ENCODE measurements around the gene HOXA2. TPM values are rescaled to one million over a fixed set of nuclear protein-coding genes. Genes with fewer than 3 reads are reported as not detected.

The HOXA2 gene
- polyA plus RNA-seq, 1 donor (not counting 4 experiments of a cell fraction or from before 2014, with no cell fraction given): 0.71 TPM

GRCh38 chr7:27130540-27131389 lies 28.3 kb upstream of the HOXA2 start, which contains the start of gene HOXA4:
TSS of gene HOXA4 (minus strand) at chr7:27130757. CDS start at chr7:27130733, 24 bp downstream.
- Histone ChIP-seq H3K27ac (ENCODE audit: control insufficient read depth, insufficient read depth, low read length) (peak within 1 kb of the TSS; percentile 90), H3K4me2 (ENCODE audit: control insufficient read depth, extremely low read depth, insufficient read depth, low read depth, low read length) (peak within 1 kb of the TSS; percentile 97), H3K4me1 (ENCODE audit: control insufficient read depth, extremely low read depth, insufficient read depth, low read length) (peaks cover 32% of the 10 kb centered on the region), H4K20me1 (ENCODE audit: control insufficient read depth, extremely low read depth, insufficient read depth, low read length) (no peaks in the 10 kb centered on the region), H3K9ac (ENCODE audit: control insufficient read depth, extremely low read depth, insufficient read depth, low read length) (peak within 1 kb of the TSS; percentile 93), H3K9me3 (ENCODE audit: control insufficient read depth, low read depth, low read length) (no peaks in the 10 kb centered on the region), H3K36me3 (ENCODE audit: control insufficient read depth in 2 of 2, extremely low read depth in 1 of 2, insufficient read depth in 2 of 2, low read length in 2 of 2) (no peaks in the 10 kb centered on the region), H3K4me3 (ENCODE audit: control insufficient read depth in 2 of 3, extremely low read depth in 1 of 3, insufficient read depth in 2 of 3, low read depth in 1 of 3, low read length in 3 of 3) (peak within 1 kb of the TSS; percentile 63 to 81 (median 77)), H3K27me3 (ENCODE audit: control insufficient read depth, extremely low read depth, insufficient read depth, low read length) (no peaks in the 10 kb centered on the region), H3K9me1 (ENCODE audit: control insufficient read depth, extremely low read depth, insufficient read depth, low read length) (no peaks in the 10 kb centered on the region), H2AFZ (ENCODE audit: control insufficient read depth, low read length) (peak within 1 kb of the TSS; percentile 87), H3K79me2 (ENCODE audit: control insufficient read depth, insufficient read depth, low read length) (peaks cover 10% of the 10 kb centered on the region)
- no peak for TF ChIP-seq EZH2 (IDR thresholded peaks at IDR 0.05; ENCODE audit: low read length)
- TF ChIP-seq, protein P1, sequence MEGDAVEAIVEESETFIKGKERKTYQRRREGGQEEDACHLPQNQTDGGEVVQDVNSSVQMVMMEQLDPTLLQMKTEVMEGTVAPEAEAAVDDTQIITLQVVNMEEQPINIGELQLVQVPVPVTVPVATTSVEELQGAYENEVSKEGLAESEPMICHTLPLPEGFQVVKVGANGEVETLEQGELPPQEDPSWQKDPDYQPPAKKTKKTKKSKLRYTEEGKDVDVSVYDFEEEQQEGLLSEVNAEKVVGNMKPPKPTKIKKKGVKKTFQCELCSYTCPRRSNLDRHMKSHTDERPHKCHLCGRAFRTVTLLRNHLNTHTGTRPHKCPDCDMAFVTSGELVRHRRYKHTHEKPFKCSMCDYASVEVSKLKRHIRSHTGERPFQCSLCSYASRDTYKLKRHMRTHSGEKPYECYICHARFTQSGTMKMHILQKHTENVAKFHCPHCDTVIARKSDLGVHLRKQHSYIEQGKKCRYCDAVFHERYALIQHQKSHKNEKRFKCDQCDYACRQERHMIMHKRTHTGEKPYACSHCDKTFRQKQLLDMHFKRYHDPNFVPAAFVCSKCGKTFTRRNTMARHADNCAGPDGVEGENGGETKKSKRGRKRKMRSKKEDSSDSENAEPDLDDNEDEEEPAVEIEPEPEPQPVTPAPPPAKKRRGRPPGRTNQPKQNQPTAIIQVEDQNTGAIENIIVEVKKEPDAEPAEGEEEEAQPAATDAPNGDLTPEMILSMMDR (optimal IDR thresholded peaks at IDR 0.05 in 1 of 3, IDR thresholded peaks at IDR 0.05 in 1 of 3, conservative IDR thresholded peaks at IDR 0.05 in 1 of 3; ENCODE audit: extremely low read depth in 1 of 3, insufficient read depth in 2 of 3, low read length in 3 of 3): no peak
- DNase-seq (ENCODE audit: low read depth, low spot score) (no peak), FAIRE-seq (no peak)
- dilution Hi-C loops (cut with MboI; ENCODE audit: extremely low pct_ligation_motif_present, low sequenced_read_pairs): no loop called here

DNA sequence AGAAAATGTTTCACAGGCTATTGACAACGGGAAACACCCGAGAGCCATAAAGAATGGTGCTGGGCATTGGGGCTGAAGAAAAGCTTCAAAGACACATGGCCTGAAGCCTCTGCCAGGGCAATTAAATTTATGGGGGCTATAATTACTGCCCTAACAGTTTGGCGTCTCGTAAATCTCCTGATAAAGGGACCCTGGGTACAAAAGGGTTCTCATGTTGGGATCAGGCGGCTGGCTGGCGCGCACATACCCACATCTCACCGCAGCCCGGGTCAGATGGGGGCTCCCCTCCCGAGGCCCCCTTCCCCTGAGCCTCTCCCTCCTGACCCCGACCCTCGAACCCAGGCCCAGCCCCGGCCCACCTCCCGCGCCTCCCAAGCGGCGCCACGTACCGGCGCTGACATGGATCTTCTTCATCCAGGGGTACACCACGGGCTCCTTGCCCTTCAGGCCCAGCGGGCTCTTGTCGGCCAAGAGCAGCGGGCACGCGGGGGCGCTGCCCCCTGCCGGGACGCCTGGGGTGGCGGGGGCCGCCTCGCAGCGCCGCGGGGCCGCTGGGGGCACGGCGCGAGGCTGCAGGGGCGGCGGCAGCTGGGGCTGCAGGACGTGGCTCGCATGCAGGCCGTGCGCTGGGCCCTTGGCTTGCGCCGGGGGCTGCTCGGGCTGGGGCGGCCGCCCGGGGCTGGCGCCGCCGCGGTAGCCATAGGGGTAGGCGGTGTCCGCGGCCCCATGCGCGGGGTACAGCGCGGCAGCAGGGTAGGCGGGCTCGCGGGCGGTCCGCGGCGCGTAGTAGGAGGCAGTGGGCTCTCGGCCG lies 27.5 kb upstream of the HOXA2 start:
- Histone ChIP-seq H2AFZ (ENCODE audit: control insufficient read depth, low read length) (peak overlapping the region; percentile 23), H3K4me2 (ENCODE audit: control insufficient read depth, extremely low read depth, insufficient read depth, low read depth, low read length) (peak overlapping the region; percentile 72), H3K79me2 (ENCODE audit: control insufficient read depth, insufficient read depth, low read length) (peaks cover 10% of the 10 kb centered on the region), H4K20me1 (ENCODE audit: control insufficient read depth, extremely low read depth, insufficient read depth, low read length) (no peaks in the 10 kb centered on the region), H3K9ac (ENCODE audit: control insufficient read depth, extremely low read depth, insufficient read depth, low read length) (peak overlapping the region; percentile 77), H3K36me3 (ENCODE audit: control insufficient read depth in 2 of 2, extremely low read depth in 1 of 2, insufficient read depth in 2 of 2, low read length in 2 of 2) (no peaks in the 10 kb centered on the region), H3K4me1 (ENCODE audit: control insufficient read depth, extremely low read depth, insufficient read depth, low read length) (peaks cover 24% of the 10 kb centered on the region), H3K27ac (ENCODE audit: control insufficient read depth, insufficient read depth, low read length) (peak overlapping the region; percentile 66), H3K9me3 (ENCODE audit: control insufficient read depth, low read depth, low read length) (no peaks in the 10 kb centered on the region), H3K27me3 (ENCODE audit: control insufficient read depth, extremely low read depth, insufficient read depth, low read length) (no peaks in the 10 kb centered on the region), H3K4me3 (ENCODE audit: control insufficient read depth in 2 of 3, extremely low read depth in 1 of 3, insufficient read depth in 2 of 3, low read depth in 1 of 3, low read length in 3 of 3) (peak overlapping the region; percentile 63 to 81 (median 77)), H3K9me1 (ENCODE audit: control insufficient read depth, extremely low read depth, insufficient read depth, low read length) (no peaks in the 10 kb centered on the region)
- dilution Hi-C loops (cut with MboI; ENCODE audit: extremely low pct_ligation_motif_present, low sequenced_read_pairs): no loop called here
- DNase-seq (ENCODE audit: low read depth, low spot score): no peak
- no peak for FAIRE-seq
- TF ChIP-seq EZH2 (IDR thresholded peaks at IDR 0.05; ENCODE audit: low read length): no peak
- TF ChIP-seq, protein P1 (optimal IDR thresholded peaks at IDR 0.05 in 1 of 3, IDR thresholded peaks at IDR 0.05 in 1 of 3, conservative IDR thresholded peaks at IDR 0.05 in 1 of 3; ENCODE audit: extremely low read depth in 1 of 3, insufficient read depth in 2 of 3, low read length in 3 of 3): peak in 2 of 3 experiments; percentile 19 to 45

Measured in keratinocyte (primary cell).